NOMO-1 (cell line): Measurements from ENCODE around the gene ATG5.
"Not testable (repeated sequence)": the region's sequence is repeated elsewhere in the genome, so short reads cannot be mapped to it uniquely, and the experiment has no call there.

Experiments used
- DNase-seq, 2 experiments: peaks; one replicate each; lab custom pipeline; 2025; ENCODE audit not compliant: unreplicated experiment in 2 of 2; lab: John Stamatoyannopoulos, UW

The ATG5 gene

GRCh38 chr6:106160189-106160588, 165.4 kb downstream of the ATG5 start:
- no peak for DNase-seq

DNA sequence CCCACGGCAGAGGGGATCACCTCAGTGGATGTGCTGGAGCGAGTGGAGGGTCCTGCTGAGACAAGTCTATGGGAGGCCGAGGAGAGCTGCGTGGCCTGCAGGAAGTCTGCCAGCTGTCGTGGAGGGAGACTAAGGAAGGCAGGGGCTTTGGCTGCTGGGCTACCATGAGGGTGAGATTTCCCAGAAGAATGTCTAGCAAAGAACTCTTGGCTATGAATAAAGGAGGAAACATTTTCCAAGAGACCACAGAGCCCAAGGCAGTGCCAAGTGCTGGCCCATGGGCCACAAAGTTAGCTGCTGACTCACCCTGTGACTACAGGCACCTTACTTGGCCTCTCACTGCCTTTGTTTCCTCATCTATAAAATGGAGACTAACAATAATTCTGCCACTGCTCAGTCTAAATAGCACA, 166.0 kb downstream of the ATG5 start:
- DNase-seq: no peak

DNA sequence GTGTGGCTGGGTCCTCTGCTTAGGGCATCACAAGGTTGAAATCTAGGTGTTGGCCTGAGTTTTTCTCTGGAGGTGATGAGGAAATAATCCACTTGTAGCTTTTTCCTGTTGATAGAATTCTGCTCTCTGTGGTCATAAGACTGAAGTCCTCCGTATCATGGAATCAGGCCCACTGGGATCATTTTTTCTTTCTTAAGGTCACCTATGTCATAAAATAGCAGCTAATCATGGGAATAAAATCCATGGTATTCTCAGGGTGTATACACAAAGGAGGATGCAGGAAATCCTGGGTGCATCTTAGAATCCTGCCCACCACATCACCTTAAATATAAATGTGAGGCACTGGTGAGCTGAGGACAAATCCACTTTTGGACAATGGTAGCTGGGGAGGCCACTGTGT, 166.7 kb downstream of the ATG5 start:
- no peak for DNase-seq

GRCh38 chr6:106156863-106157262, 168.7 kb downstream of the ATG5 start:
- no peak for DNase-seq

DNA sequence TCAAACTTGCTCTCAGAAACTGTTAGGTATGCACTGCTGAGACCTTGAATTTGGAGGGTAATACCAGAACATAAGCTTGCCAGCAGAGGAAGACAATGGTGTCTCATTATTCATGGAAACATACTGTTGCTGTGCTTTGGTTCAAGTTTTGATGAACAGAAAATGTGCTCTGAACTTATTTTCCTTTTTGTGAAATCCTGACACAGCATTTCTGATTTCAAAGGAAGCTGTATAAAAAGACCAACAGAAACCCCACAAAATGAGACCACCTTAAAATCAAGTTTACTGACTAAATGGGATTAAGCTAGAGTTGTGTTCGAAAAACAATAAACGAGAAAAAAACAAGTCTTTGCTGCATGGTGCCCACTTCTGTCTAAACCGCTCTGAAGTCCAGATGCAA, 169.1 kb downstream of the ATG5 start:
- no peak for DNase-seq

- peak; percentile 43 to 71 for DNase-seq
Measured at GRCh38 chr6:106155219-106155830, 170.2 kb downstream of the ATG5 start.

GRCh38 chr6:106154326-106154725, 171.2 kb downstream of the ATG5 start:
- no peak for DNase-seq

GRCh38 chr6:106152952-106153351, 172.6 kb downstream of the ATG5 start:
- DNase-seq: no peak

DNA sequence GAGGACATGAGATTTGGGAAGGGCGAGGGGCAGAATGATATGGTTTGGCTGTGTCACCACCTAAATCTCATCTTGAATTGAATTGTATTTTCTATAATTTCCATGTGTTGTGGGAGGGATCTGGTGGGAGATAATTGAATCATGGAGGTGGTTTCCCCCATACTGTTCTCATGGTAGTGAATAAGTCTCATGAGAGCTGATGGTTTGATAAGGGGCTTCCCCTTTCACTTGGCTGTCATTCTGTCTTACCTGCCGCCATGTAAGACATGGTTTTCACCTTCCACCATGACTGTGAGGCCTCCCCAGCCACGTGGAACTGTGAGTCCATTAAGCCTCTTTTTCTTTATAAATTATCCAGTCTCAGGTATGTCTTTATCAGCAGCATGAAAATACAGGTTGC, 173.1 kb downstream of the ATG5 start:
- not testable (repeated sequence) for DNase-seq

GRCh38 chr6:106149472-106150069, 176.0 kb downstream of the ATG5 start:
- DNase-seq: no peak

DNA sequence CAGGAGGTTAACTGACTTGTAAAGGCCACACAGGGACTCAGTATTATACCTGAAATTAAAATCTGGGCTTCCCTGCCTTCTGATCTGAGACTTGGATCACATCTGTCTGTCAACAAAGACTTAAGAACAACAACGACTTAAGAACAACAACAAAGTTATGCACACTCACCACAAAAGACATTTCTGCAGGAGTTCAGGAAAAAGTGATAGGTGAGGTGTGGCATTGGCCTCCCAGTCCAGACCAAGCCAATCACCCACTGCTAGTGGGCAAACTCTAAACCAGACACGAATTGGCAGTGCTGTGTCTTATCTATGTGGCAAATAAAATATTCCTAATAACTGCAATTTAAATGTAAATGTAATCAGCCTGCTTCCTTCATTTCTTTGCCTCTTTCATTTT, 178.1 kb downstream of the ATG5 start:
- no peak for DNase-seq

GRCh38 chr6:106146852-106147351, 178.7 kb downstream of the ATG5 start:
- DNase-seq: peak; percentile 49 to 52

DNA sequence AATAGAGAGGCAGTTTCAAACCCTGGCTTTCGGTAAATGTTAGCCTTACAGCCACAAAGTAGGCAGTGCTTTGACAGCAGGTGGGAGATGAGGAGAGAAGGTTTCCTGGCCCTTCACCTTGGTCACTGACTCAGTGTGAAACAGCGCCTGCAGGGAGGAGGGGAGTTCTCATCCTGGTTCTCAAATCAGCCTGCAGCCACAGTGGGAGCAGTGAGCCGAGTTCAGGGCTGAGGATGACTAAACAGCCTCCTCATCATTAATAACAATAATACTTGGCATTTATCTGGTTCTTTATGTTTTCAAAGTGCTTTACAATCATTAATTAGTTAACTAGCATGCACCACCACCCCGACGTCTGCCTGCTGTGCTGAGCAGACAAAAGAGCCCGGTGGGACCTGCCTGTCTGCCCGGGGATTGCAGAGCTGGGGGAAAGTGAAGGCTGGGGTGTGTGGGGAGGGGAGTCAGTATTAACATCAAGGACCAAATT, 179.8 kb downstream of the ATG5 start:
- DNase-seq: no peak

- no peak for DNase-seq
Measured at GRCh38 chr6:106145144-106145543, 180.4 kb downstream of the ATG5 start.

DNA sequence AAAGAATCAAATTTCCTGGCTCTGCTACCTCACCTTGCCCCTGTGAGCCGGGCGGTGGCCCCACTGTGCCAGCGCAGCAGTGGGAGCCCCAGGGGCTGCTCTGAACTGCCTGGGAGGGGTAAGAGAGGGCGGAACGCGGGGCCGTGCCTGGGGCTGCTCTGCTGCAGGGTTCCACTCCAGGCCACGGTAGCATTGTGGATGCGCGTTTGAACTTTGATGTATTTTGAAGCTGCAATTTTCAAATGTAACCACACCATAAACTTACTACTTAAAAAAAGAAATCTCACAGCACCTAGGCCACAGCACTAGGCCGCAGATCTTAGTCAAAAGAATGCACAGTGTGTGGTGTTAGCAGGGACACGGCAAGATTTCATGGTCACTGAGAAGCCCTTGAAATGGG, 181.9 kb downstream of the ATG5 start:
- no peak for DNase-seq

DNA sequence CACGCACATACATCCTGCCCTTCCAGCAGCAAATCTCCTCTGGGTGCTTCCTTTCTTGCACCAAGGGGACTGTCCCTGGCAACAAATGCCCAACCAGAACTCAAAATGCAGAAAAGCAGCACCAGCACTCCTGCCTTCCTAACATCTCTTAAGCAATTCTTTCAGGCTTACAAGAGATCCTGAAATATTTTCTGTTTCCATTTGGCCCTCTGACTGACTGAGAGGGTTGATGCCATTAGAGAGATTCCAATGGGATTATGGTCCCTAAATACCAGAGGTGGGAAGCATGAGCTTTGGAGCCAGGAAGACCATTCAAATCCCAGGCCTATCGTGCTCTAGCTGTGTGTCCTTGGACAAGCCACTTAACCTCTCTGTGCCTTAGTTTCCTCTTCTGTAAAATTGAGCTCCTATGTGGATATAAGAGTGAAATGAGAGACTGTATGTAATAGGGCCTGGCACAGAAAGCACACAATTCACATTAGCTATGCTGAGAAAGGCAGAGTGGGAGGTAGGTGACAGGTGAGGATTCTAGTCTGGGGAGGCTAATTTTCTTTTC, 182.6 kb downstream of the ATG5 start:
- no peak for DNase-seq

- DNase-seq: no peak
Measured at GRCh38 chr6:106141441-106142237, 183.9 kb downstream of the ATG5 start.

GRCh38 chr6:106138151-106138550, 187.4 kb downstream of the ATG5 start:
- DNase-seq: no peak

GRCh38 chr6:106136845-106137244, 188.7 kb downstream of the ATG5 start:
- no peak for DNase-seq

DNA sequence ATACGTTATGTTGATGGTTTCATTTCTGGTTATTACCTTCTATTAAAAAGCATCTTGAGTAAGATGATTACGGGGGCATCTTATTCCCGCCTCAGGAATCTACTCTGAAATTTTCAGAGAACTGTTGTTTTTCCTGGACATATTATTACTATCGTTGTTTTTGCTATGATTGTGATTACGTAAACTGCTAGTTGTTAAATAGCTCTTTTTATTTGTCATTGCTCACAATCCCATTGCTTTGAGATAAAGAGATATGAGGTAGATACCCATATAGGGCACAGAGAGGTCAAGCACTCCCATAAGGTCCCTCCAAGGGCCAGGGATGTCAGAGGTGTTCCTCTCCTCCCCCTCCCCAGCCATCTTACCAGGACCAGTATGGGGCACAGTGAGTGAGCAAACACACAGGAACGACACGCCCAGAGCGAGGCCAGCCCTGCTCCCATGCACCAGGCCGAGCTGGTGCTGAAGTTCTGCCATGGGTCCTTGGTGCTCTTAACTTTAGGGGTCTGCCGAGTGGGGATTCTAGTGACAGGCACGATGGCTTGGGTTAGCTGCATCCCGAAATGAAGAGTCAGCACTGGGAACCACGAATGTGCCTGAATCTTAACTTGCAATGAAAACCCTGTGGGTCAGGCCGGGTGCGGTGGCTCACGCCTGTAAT, 189.5 kb downstream of the ATG5 start:
- DNase-seq: no peak
